Kidney (tissue), 14 donors: Measurements from ENCODE around the gene CFD. TPM values are rescaled to one million over a fixed set of nuclear protein-coding genes. Genes with fewer than 3 reads are reported as not detected.
A peak's percentile ranks its signal among the peaks of the same experiment; 100 is the strongest.

ENCODE experiments used
- DNase-seq, 5 donors: peaks; one replicate each; pipeline ENCODE4 v3.0.0-alpha.2; 2013 to 2020
- FAIRE-seq: peaks from 2 replicates; lab custom pipeline; 2012; peaks lifted over from hg19 to GRCh38; lab: Jason Lieb, UNC
- H3K27ac ChIP-seq, 2 donors: one replicate each; pipeline ENCODE4 v1.7.0; 2013; ENCODE audit warnings: low read depth in 2 of 2, low read length in 2 of 2, inconsistent platforms in 1 of 2
- H3K27me3 ChIP-seq: one replicate; pipeline ENCODE4 v1.7.1; 2013; ENCODE audit warnings: low read length, inconsistent platforms; ENCODE audit not compliant: control insufficient read depth, insufficient read depth
- H3K36me3 ChIP-seq, 3 donors: one replicate each; pipeline versions ENCODE4 v1.7.0 to v1.7.1; 2013; ENCODE audit warnings: low read length in 3 of 3, control low read depth in 1 of 3, inconsistent platforms in 1 of 3; ENCODE audit not compliant: insufficient read depth in 3 of 3, control insufficient read depth in 2 of 3
- H3K4me1 ChIP-seq, 3 donors: one replicate each; pipeline versions ENCODE4 v1.7.0 to v1.7.1; 2013; ENCODE audit warnings: low read length in 3 of 3, inconsistent platforms in 1 of 3, low read depth in 1 of 3; ENCODE audit not compliant: control insufficient read depth in 2 of 3, insufficient read depth in 2 of 3
- H3K4me3 ChIP-seq, 3 donors: one replicate each; pipeline versions ENCODE4 v1.7.0 to v1.8.1; 2013; ENCODE audit warnings: low read length in 3 of 3, control low read depth in 1 of 3, inconsistent platforms in 1 of 3
- H3K9ac ChIP-seq, 3 donors: one replicate each; pipeline versions ENCODE4 v1.7.0 to v1.7.1; 2013; ENCODE audit warnings: low read length in 3 of 3, control low read depth in 1 of 3, inconsistent platforms in 1 of 3
- H3K9me3 ChIP-seq, 3 donors: one replicate each; pipeline versions ENCODE4 v1.7.0 to v1.7.1; 2013; ENCODE audit warnings: low read length in 3 of 3, control low read depth in 1 of 3, inconsistent platforms in 1 of 3; ENCODE audit not compliant: control insufficient read depth in 2 of 3, insufficient read depth in 1 of 3
- CTCF ChIP-seq: IDR thresholded peaks from 3 replicates; pipeline ENCODE4 v1.5.1; 2012; ENCODE audit warnings: mild to moderate bottlenecking, moderate library complexity, borderline replicate concordance; ENCODE audit not compliant: insufficient read depth; ENCODE audit errors: extremely low read depth
- intact Hi-C: fragments of 100-400 bp; cut with DNase I; formaldehyde crosslinking; loops from one replicate; pipeline ENCODE4 v1.11.1; 2022
- microRNA-seq: library from miRNA; unstranded; fragments of <30 nt; microRNA quantifications from one replicate; pipeline ENCODE4 v1.2.0, GENCODE V29; 2020
- polyA plus RNA-seq: library from polyadenylated mRNA; stranded (reverse); fragments of 350-450 nt; fragmentation: Illumina TruSeq; extraction: RNeasy Lipid Tissue Mini Kit (QIAGEN cat#74804); gene quantifications from one replicate; pipeline ENCODE4 v1.2.3, GENCODE V29; 2014; ENCODE audit warnings: low read depth, low replicate concordance; ENCODE audit not compliant: insufficient read depth
- total RNA-seq: library from RNA; stranded (reverse); fragmentation: NEBNext Ultra II Directional; extraction: Animal tissue kit (Norgen Biotek cat#: 25700); gene quantifications from one replicate; pipeline ENCODE4 v1.2.1, GENCODE V29; 2021
- donor health status: control.
- donor health status: control.
- donor health status: control.
- donor health status: control.
- donor health status: control.
- donor health status: DM: yes; HTN: yes; CAD: no.
- donor health status: Normal renal cell carcinoma (clear cell type).

Gene CFD
- total and polyA plus RNA-seq, 2 donors from 2014 or later = 4.6 to 35.1 TPM

GRCh38 chr19:907183-907853 lies 47.9 kb downstream of the CFD start:
- Histone ChIP-seq H3K4me3 (no peak overlapping the region), H3K27ac (no peak overlapping the region), H3K9me3 (no peaks in the 10 kb centered on the region), H3K27me3 (no peaks in the 10 kb centered on the region), H3K36me3 (no peaks in the 10 kb centered on the region), H3K4me1 (peaks cover 0 to 2% (median 0%) of the 10 kb centered on the region in 3 donors), H3K9ac (no peak overlapping the region)
- DNase-seq (peak in 1 of 5 donors; percentile 82), FAIRE-seq (no peak)
- no peak for TF ChIP-seq CTCF
- intact Hi-C loops = no loop called here

GRCh38 chr19:911197-912033 lies 52.0 kb downstream of the CFD start:
- Histone ChIP-seq H3K27me3 (no peaks in the 10 kb centered on the region), H3K36me3 (no peaks in the 10 kb centered on the region), H3K9ac (no peak overlapping the region), H3K9me3 (no peaks in the 10 kb centered on the region), H3K4me3 (no peak overlapping the region), H3K4me1 (peaks cover 0 to 3% (median 2%) of the 10 kb centered on the region in 3 donors), H3K27ac (no peak overlapping the region)
- intact Hi-C loops = no loop called here
- no peak for TF ChIP-seq CTCF
- FAIRE-seq (no peak), DNase-seq (peak in 1 of 5 donors; percentile 62)

GRCh38 chr19:912181-913079 lies 53.0 kb downstream of the CFD start:
- Histone ChIP-seq H3K27ac (peak overlapping the region in 1 of 2 donors; percentile 81), H3K36me3 (no peaks in the 10 kb centered on the region), H3K4me3 (peak overlapping the region; percentile 55 to 69 (median 65)), H3K4me1 (peaks cover 0 to 5% (median 3%) of the 10 kb centered on the region in 3 donors), H3K9ac (peak overlapping the region in 1 of 3 donors; percentile 30), H3K9me3 (no peaks in the 10 kb centered on the region), H3K27me3 (no peaks in the 10 kb centered on the region)
- no peak for TF ChIP-seq CTCF
- FAIRE-seq = no peak
- intact Hi-C loops = no loop called here
- peak in 2 of 5 donors; percentile 75 to 86 for DNase-seq

Small RNAs within 50 kb of the gene (microRNA-seq; reads per million reads assigned to microRNA genes)
- gene MIR3187 = 2.4 reads per million

Other genes starting within 250 kb of the CFD start
- gene POLRMT, start 226.1 kb upstream of the CFD start, total RNA-seq = 49.8 TPM
- gene POLRMT, start 226.1 kb upstream of the CFD start, polyA plus RNA-seq = 117 TPM
- 0.19 TPM for gene FGF22, start 219.8 kb upstream of the CFD start, total RNA-seq
- 0.71 TPM for gene FGF22, start 219.8 kb upstream of the CFD start, polyA plus RNA-seq
- gene RNF126, start 196.4 kb upstream of the CFD start, total RNA-seq = 38.0 TPM
- 33.3 TPM for gene RNF126, start 196.4 kb upstream of the CFD start, polyA plus RNA-seq
- 63.0 TPM for gene FSTL3, start 183.3 kb upstream of the CFD start, total RNA-seq
- 23.9 TPM for gene FSTL3, start 183.3 kb upstream of the CFD start, polyA plus RNA-seq
- not detected for gene PRSS57, start 164.2 kb upstream of the CFD start, total RNA-seq
- gene PRSS57, start 164.2 kb upstream of the CFD start, polyA plus RNA-seq = not detected
- gene PALM, start 150.7 kb upstream of the CFD start, total RNA-seq = 49.4 TPM
- gene PALM, start 150.7 kb upstream of the CFD start, polyA plus RNA-seq = 92.3 TPM
- gene MISP, start 108.6 kb upstream of the CFD start, total RNA-seq = 17.8 TPM
- 19.6 TPM for gene MISP, start 108.6 kb upstream of the CFD start, polyA plus RNA-seq
- gene PTBP1, start 62.2 kb upstream of the CFD start, total RNA-seq = 339 TPM
- gene PTBP1, start 62.2 kb upstream of the CFD start, polyA plus RNA-seq = 102 TPM
- gene PLPPR3, start 37.7 kb upstream of the CFD start, total RNA-seq = not detected
- not detected for gene PLPPR3, start 37.7 kb upstream of the CFD start, polyA plus RNA-seq
- 0.50 TPM for gene AZU1, start 31.8 kb upstream of the CFD start, total RNA-seq
- not detected for gene AZU1, start 31.8 kb upstream of the CFD start, polyA plus RNA-seq
- gene PRTN3, start 18.7 kb upstream of the CFD start, total RNA-seq = not detected
- not detected for gene PRTN3, start 18.7 kb upstream of the CFD start, polyA plus RNA-seq
- gene ELANE, start 7.4 kb upstream of the CFD start, total RNA-seq = 0.85 TPM
- not detected for gene ELANE, start 7.4 kb upstream of the CFD start, polyA plus RNA-seq
- 56.5 TPM for gene MED16, start 33.5 kb downstream of the CFD start, total RNA-seq
- 72.1 TPM for gene MED16, start 33.5 kb downstream of the CFD start, polyA plus RNA-seq
- gene RNU6-9, start 33.8 kb downstream of the CFD start, total RNA-seq = not detected
- gene RNU6-9, start 33.8 kb downstream of the CFD start, polyA plus RNA-seq = not detected
- 71.4 TPM for gene R3HDM4, start 53.6 kb downstream of the CFD start, total RNA-seq
- 47.4 TPM for gene R3HDM4, start 53.6 kb downstream of the CFD start, polyA plus RNA-seq
- 0.69 TPM for gene KISS1R, start 57.7 kb downstream of the CFD start, total RNA-seq
- not detected for gene KISS1R, start 57.7 kb downstream of the CFD start, polyA plus RNA-seq
- 16.9 TPM for gene ARID3A, start 66.4 kb downstream of the CFD start, total RNA-seq
- 5.6 TPM for gene ARID3A, start 66.4 kb downstream of the CFD start, polyA plus RNA-seq
- 40.3 TPM for gene WDR18, start 124.7 kb downstream of the CFD start, total RNA-seq
- gene WDR18, start 124.7 kb downstream of the CFD start, polyA plus RNA-seq = 77.2 TPM
- 0.44 TPM for gene GRIN3B, start 140.8 kb downstream of the CFD start, total RNA-seq
- 0.15 TPM for gene GRIN3B, start 140.8 kb downstream of the CFD start, polyA plus RNA-seq
- gene TMEM259, start 161.5 kb downstream of the CFD start, total RNA-seq = 180 TPM
- 129 TPM for gene TMEM259, start 161.5 kb downstream of the CFD start, polyA plus RNA-seq
- gene RNU6-2, start 161.9 kb downstream of the CFD start, total RNA-seq = not detected
- not detected for gene RNU6-2, start 161.9 kb downstream of the CFD start, polyA plus RNA-seq
- 131 TPM for gene CNN2, start 166.9 kb downstream of the CFD start, total RNA-seq
- gene CNN2, start 166.9 kb downstream of the CFD start, polyA plus RNA-seq = 64.1 TPM
- 20.4 TPM for gene ABCA7, start 180.4 kb downstream of the CFD start, total RNA-seq
- gene ABCA7, start 180.4 kb downstream of the CFD start, polyA plus RNA-seq = 11.7 TPM
- 50.0 TPM for gene ARHGAP45, start 207.5 kb downstream of the CFD start, total RNA-seq
- gene ARHGAP45, start 207.5 kb downstream of the CFD start, polyA plus RNA-seq = 11.8 TPM
- gene POLR2E, start 235.7 kb downstream of the CFD start, total RNA-seq = 158 TPM
- gene POLR2E, start 235.7 kb downstream of the CFD start, polyA plus RNA-seq = 189 TPM
- gene GPX4, start 244.3 kb downstream of the CFD start, total RNA-seq = 268 TPM
- 966 TPM for gene GPX4, start 244.3 kb downstream of the CFD start, polyA plus RNA-seq